Heart left ventricle (tissue), 16 donors: ENCODE data around the gene SYK. TPM values are rescaled to one million over a fixed set of nuclear protein-coding genes. Genes with fewer than 3 reads are reported as not detected.

Experiments used
- ATAC-seq, 4 donors: fragments of 200-7000 bp; cut with Tn5 transposase; one replicate each; pipeline ENCODE4 v1.9.1; 2020 to 2022; ENCODE audit warnings: moderate library complexity in 4 of 4, mild to moderate bottlenecking in 3 of 4, moderate number of reproducible peaks in 1 of 4
- DNase-seq, 5 donors: peaks; one replicate each; pipeline ENCODE4 v3.0.0-alpha.2; 2020
- H3K27ac ChIP-seq, 12 donors: fragments of 200-600 bp; sonication (generic) in 4 of 12; one replicate each; pipeline versions ENCODE4 v1.5.0 to v1.8.0; 2016 to 2022; ENCODE audit warnings: mild to moderate bottlenecking in 2 of 12
- H3K27me3 ChIP-seq, 9 donors: fragments of 200-600 bp; sonication (generic) in 2 of 9; one replicate each; pipeline versions ENCODE4 v1.5.1 to v1.8.0; 2016 to 2022; ENCODE audit warnings: mild to moderate bottlenecking in 3 of 9
- H3K36me3 ChIP-seq, 9 donors: fragments of 200-600 bp; sonication (generic) in 2 of 9; one replicate each; pipeline versions ENCODE4 v1.5.0 to v1.8.0; 2018 to 2022; ENCODE audit warnings: mild to moderate bottlenecking in 2 of 9
- H3K4me1 ChIP-seq, 12 donors: fragments of 200-600 bp; sonication (generic) in 4 of 12; one replicate each; pipeline versions ENCODE4 v1.5.0 to v1.8.0; 2016 to 2022; ENCODE audit warnings: mild to moderate bottlenecking in 3 of 12
- H3K4me3 ChIP-seq, 12 donors: fragments of 200-600 bp; sonication (generic) in 4 of 12; one replicate each; pipeline versions ENCODE4 v1.5.0 to v1.8.0; 2017 to 2022; ENCODE audit warnings: mild to moderate bottlenecking in 9 of 12, moderate library complexity in 4 of 12
- H3K9me3 ChIP-seq, 12 donors: fragments of 200-600 bp; sonication (generic) in 4 of 12; one replicate each; pipeline versions ENCODE4 v1.5.0 to v1.8.0; 2016 to 2022; ENCODE audit warnings: mild to moderate bottlenecking in 1 of 12
- POLR2A ChIP-seq, 2 donors: fragments of 450-650 bp; IDR thresholded peaks; one replicate each; pipeline ENCODE4 v1.6.1; 2017; ENCODE audit warnings: antibody characterized with exemption in 2 of 2, mild to moderate bottlenecking in 2 of 2, moderate library complexity in 2 of 2
- WGBS, 4 donors: extraction: QIAGEN DNeasy Blood & Tissue Kit in 2 of 4; methylation state at CpG; one replicate each; pipeline versions ENCODE4 v1.1.5 to v1.1.7; 2013 to 2018; 5-methylcytosine and 5-hydroxymethylcytosine counted together
- intact Hi-C, 10 donors: fragments of 100-400 bp; cut with DNase I; formaldehyde crosslinking; loops; one replicate each; pipeline versions ENCODE4 v1.11.1 to v1.14.2; 2022
- polyA plus RNA-seq, 2 donors: library from polyadenylated mRNA; stranded (reverse); fragments of 200-250 nt; gene quantifications; one replicate each; pipeline ENCODE4 v1.2.3, GENCODE V29; 2013
- total RNA-seq, 9 donors: library from RNA; depleted of rRNA in 2 of 9; stranded (reverse); fragments of >200 nt in 2 of 9; fragmentation: NEBNext Ultra II Directional in 3 of 9; extraction: Animal tissue kit (Norgen Biotek cat#: 25700) in 3 of 9; gene quantifications; one replicate each; pipeline versions ENCODE4 v1.1.0 to v1.2.4, GENCODE V29; 2016 to 2023
- TF ChIP-seq, protein P1 (sequence below), 12 donors: fragments of 200-600 bp; sonication (generic) in 4 of 12; IDR thresholded peaks; one replicate each; pipeline versions ENCODE4 v1.5.0 to v1.8.0; 2018 to 2022; ENCODE audit warnings: antibody characterized with exemption in 12 of 12, mild to moderate bottlenecking in 5 of 12
- donor health status: ischemic (EF 13 %, LVEDD 7.1; RV severe dilation, severe dysfunction).
- donor health status: healthy with polysubstance abuse.
- donor health status: DM: no; HTN: yes; CAD: no.
- donor health status: DM: no; HTN: no; CAD: no.
- donor health status: ischemic (EF 25% LVEDD 6.9; RV normal size, moderate dysfunction).
- donor health status: ischemic (EF 25% LVEDD 5.7; RV mildly dilated, moderate dysfunction).
- donor health status: healthy.
- donor health status: DM: yes; HTN: yes; CAD: no.
- donor health status: ischemic (EF 35%, LVEDD 5.7; RV mildly dilated, moderate dysfunction).
- donor health status: nonischemic (EF 11% LVEDD 7.7; RV severe dilation, severe dysfunction).
- donor health status: DM: yes; HTN: yes; CAD: no.
- donor health status: PGD.
- donor health status: ischemic (EF 29% LVEDD 5.4; RV normal size, mild dysfunction).
- donor health status: nonischemic (EF 23%, LVEDD 6.1; RV moderate dilation, normal function).

The SYK gene
- total and polyA plus RNA-seq, 11 donors = 0.53 to 41.3 (median 2.4) TPM

DNA sequence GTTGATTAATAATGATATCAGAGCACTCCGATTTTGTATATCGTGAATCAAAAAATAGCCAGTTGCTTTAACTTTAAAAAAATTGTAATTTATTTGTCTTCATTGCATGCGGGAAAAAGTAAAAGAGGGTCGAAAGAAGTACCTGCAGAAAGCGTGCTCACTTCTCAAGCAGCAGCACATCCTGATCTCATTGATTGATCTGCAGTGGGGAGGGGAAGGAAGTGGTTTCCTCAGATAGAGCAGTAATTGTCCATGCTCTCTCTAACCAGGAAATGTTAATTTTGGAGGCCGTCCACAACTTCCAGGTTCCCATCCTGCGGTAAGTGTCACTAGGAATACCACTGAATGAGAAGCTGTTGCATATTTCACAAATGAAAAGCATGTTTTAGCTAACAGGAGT, 63.2 kb downstream of the SYK start:
- intact Hi-C loops = loop anchor here in 6 of 10 donors (5.0 to 10.0 kb wide), 5 partner anchors 92 to 1290 kb away; no protein-coding TSS in a partner anchor
- ATAC-seq = peak in 1 of 4 donors; percentile 36
- no peak overlapping the region for H3K27ac ChIP-seq
- H3K36me3 ChIP-seq = peaks cover 0 to 43% (median 0%) of the 10 kb centered on the region in 9 donors
- H3K9me3 ChIP-seq = no peaks in the 10 kb centered on the region
- H3K4me3 ChIP-seq = no peak overlapping the region
- no peak for TF ChIP-seq POLR2A (IDR thresholded peaks at IDR 0.05)
- TF ChIP-seq, protein P1, sequence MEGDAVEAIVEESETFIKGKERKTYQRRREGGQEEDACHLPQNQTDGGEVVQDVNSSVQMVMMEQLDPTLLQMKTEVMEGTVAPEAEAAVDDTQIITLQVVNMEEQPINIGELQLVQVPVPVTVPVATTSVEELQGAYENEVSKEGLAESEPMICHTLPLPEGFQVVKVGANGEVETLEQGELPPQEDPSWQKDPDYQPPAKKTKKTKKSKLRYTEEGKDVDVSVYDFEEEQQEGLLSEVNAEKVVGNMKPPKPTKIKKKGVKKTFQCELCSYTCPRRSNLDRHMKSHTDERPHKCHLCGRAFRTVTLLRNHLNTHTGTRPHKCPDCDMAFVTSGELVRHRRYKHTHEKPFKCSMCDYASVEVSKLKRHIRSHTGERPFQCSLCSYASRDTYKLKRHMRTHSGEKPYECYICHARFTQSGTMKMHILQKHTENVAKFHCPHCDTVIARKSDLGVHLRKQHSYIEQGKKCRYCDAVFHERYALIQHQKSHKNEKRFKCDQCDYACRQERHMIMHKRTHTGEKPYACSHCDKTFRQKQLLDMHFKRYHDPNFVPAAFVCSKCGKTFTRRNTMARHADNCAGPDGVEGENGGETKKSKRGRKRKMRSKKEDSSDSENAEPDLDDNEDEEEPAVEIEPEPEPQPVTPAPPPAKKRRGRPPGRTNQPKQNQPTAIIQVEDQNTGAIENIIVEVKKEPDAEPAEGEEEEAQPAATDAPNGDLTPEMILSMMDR (IDR thresholded peaks at IDR 0.05) = no peak
- H3K4me1 ChIP-seq = peaks cover 0 to 25% (median 0%) of the 10 kb centered on the region in 12 donors
- no peak for DNase-seq
- H3K27me3 ChIP-seq = peaks cover 0 to 5% (median 0%) of the 10 kb centered on the region in 9 donors
- 61 to 74% (median 66%) methylated on average over 7 of the region's 7 CpGs for WGBS, 4 donors

DNA sequence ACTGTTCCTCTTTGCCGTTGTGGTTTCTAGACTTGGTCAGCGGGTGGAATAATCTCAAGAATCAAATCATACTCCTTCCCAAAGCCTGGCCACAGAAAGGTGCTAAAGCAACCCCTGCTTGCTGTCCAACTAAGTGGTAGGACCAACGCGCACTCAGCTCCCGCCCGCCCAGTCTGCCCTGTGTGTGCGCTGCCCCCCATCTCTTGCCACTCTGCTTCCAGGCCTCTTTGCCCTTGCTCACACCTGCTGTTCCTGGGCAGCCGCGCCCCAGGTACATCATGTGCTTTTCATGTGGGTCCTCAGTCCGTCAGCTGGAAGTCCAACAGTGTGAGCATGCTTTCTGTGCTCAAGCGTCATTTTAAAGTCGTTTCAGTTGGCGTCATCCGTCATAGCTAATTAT, 65.5 kb downstream of the SYK start:
- H3K4me1 ChIP-seq = peaks cover 0 to 19% (median 0%) of the 10 kb centered on the region in 12 donors
- no peak for DNase-seq
- H3K9me3 ChIP-seq = no peaks in the 10 kb centered on the region
- WGBS, 4 donors = 94 to 96% (median 96%) methylated on average over 14 of the region's 14 CpGs
- TF ChIP-seq, protein P1 (IDR thresholded peaks at IDR 0.05) = no peak
- ATAC-seq = no peak
- peaks cover 0 to 36% (median 0%) of the 10 kb centered on the region in 9 donors for H3K36me3 ChIP-seq
- intact Hi-C loops = loop anchor here in 6 of 10 donors (5.0 to 10.0 kb wide), 5 partner anchors 95 to 1292 kb away; no protein-coding TSS in a partner anchor
- H3K27me3 ChIP-seq = peaks cover 0 to 5% (median 0%) of the 10 kb centered on the region in 9 donors
- H3K27ac ChIP-seq = no peak overlapping the region
- H3K4me3 ChIP-seq = no peak overlapping the region

DNA sequence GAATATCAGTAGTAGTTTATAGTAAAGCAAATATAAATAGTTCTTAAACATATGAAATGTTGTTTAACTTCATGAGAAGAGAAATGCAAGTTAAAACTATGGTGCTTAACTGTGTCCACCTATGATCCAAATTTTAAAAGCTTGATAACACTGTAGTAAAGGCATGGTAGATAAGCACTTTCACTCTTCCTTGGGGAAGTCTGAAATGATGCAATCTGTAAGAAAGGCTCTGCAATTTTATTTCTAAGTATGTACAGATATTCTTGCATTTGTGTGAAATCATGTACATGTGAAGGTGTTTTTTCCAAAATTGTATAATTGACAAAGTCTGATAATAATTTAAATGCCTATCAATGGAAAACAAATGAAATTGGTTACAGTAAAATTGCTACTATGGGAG, 66.9 kb downstream of the SYK start:
- Histone ChIP-seq H3K36me3 (peaks cover 0 to 39% (median 0%) of the 10 kb centered on the region in 9 donors), H3K27me3 (peaks cover 0 to 5% (median 0%) of the 10 kb centered on the region in 9 donors), H3K27ac (no peak overlapping the region), H3K4me3 (no peak overlapping the region), H3K4me1 (peaks cover 0 to 19% (median 0%) of the 10 kb centered on the region in 12 donors), H3K9me3 (no peaks in the 10 kb centered on the region)
- DNase-seq (no peak), ATAC-seq (no peak)
- TF ChIP-seq POLR2A (IDR thresholded peaks at IDR 0.05) = no peak
- TF ChIP-seq, protein P1 (IDR thresholded peaks at IDR 0.05) = no peak
- intact Hi-C loops = loop anchor here in 6 of 10 donors (5.0 to 10.0 kb wide), 5 partner anchors 96 to 1294 kb away; no protein-coding TSS in a partner anchor

DNA sequence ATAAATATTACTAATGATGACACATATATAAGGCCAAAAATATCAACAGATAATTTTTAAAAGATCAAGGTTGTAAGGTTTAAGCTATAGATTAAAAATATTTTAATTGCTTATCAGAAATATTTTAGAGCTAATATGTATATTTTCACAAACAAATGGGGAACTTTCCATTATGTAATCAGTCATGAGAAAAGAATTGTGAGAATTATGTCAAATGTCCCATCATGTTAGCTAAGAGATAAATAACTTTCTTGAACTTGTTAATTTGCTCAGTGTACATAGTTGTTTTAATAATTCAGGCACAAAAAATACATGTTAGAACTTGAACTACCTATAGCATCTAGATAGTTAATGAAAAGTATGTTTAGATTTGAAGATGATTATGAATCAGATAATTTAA, 67.7 kb downstream of the SYK start:
- H3K27ac ChIP-seq = no peak overlapping the region
- intact Hi-C loops = loop anchor here in 6 of 10 donors (5.0 to 10.0 kb wide), 5 partner anchors 97 to 1295 kb away; no protein-coding TSS in a partner anchor
- H3K27me3 ChIP-seq = peaks cover 0 to 5% (median 0%) of the 10 kb centered on the region in 9 donors
- ATAC-seq (no peak), DNase-seq (no peak)
- H3K36me3 ChIP-seq = peaks cover 0 to 39% (median 0%) of the 10 kb centered on the region in 9 donors
- peaks cover 0 to 13% (median 0%) of the 10 kb centered on the region in 12 donors for H3K4me1 ChIP-seq
- no peak for TF ChIP-seq POLR2A (IDR thresholded peaks at IDR 0.05)
- no peak overlapping the region for H3K4me3 ChIP-seq
- H3K9me3 ChIP-seq = no peaks in the 10 kb centered on the region
